ENCODE data around the gene PIERCE2.

DNA sequence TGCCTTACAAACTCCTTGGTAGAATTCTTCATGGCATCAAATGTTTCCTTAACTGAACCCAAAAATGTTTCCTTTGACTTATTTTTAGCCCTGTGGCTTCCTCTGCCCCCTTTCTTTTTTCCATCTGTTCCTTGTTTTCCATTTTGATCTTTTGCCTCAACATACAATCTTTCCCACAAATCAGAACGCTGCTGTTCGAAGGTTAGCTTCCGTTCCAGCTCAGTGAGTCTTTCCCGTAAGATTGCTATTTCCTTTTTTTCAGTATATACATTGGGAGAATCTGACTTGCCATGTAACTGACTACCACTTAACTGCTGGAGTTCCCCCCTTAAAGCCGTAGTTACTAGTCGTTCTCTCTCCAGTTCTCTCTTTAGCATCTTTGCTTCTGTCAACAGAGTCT lies 48.0 kb upstream of the PIERCE2 start:
- no peak for TF ChIP-seq NFATC3 (CRISPR knock-in tag; IDR thresholded peaks at IDR 0.05)
- TF ChIP-seq GABPA (IDR thresholded peaks at IDR 0.05; ENCODE audit: low read depth, low read length), result no peak
- no peak for TF ChIP-seq GABPA (CRISPR knock-in tag; IDR thresholded peaks at IDR 0.05; ENCODE audit: low read depth)
- no peak for TF ChIP-seq KDM4B (CRISPR knock-in tag; IDR thresholded peaks at IDR 0.05)
- TF ChIP-seq ZNF124 (CRISPR knock-in tag; IDR thresholded peaks at IDR 0.05), result no peak
- no peak for TF ChIP-seq IRF1 (CRISPR knock-in tag; IDR thresholded peaks at IDR 0.05; ENCODE audit: low read depth)
- no peak for TF ChIP-seq SRSF1 (optimal IDR thresholded peaks at IDR 0.05; ENCODE audit: low read depth, low read length)
- TF ChIP-seq RXRA (CRISPR knock-in tag; IDR thresholded peaks at IDR 0.05), result no peak
- TF ChIP-seq PTBP1 (IDR thresholded peaks at IDR 0.05; ENCODE audit: low read depth, low read length, poor library complexity, severe bottlenecking), result no peak

Data from HepG2 (cell line).